GM23248 (cell line): Measurements from ENCODE around the gene TLK2. TPM values are rescaled to one million over a fixed set of nuclear protein-coding genes. Genes with fewer than 3 reads are reported as not detected.
"Not testable (repeated sequence)": the region's sequence is repeated elsewhere in the genome, so short reads cannot be mapped to it uniquely, and the experiment has no call there.

Experiments
- DNase-seq: peaks from one replicate; pipeline ENCODE4 v3.0.0-alpha.2; 2015
- H2AFZ ChIP-seq: fragments of 200-600 bp; sonication (generic); 2 replicates; pipeline ENCODE4 v1.6.1; 2016; ENCODE audit warnings: antibody characterized with exemption
- H3F3A ChIP-seq: fragments of 200-600 bp; sonication (generic); 2 replicates; pipeline ENCODE4 v1.6.1; 2016; ENCODE audit warnings: mild to moderate bottlenecking, antibody characterized with exemption, mixed run types; ENCODE audit not compliant: insufficient read depth
- H3K27ac ChIP-seq: fragments of 200-600 bp; sonication (generic); 2 replicates; pipeline ENCODE4 v1.5.1; 2016; ENCODE audit warnings: mild to moderate bottlenecking
- H3K27me3 ChIP-seq: fragments of 200-600 bp; sonication (generic); replicated peaks from 2 replicates; pipeline ENCODE4 v1.6.1; 2016; ENCODE audit warnings: mild to moderate bottlenecking; ENCODE audit not compliant: insufficient read depth
- H3K36me3 ChIP-seq: fragments of 200-600 bp; sonication (generic); 2 replicates; pipeline ENCODE4 v1.6.1; 2016; ENCODE audit warnings: low read depth, mild to moderate bottlenecking
- H3K4me1 ChIP-seq: fragments of 200-600 bp; sonication (generic); 2 replicates; pipeline ENCODE4 v1.6.1; 2016; ENCODE audit warnings: mild to moderate bottlenecking; ENCODE audit not compliant: insufficient read depth
- H3K4me2 ChIP-seq: fragments of 200-600 bp; sonication (generic); one replicate; pipeline ENCODE4 v1.6.1; 2016; ENCODE audit warnings: mild to moderate bottlenecking; ENCODE audit not compliant: unreplicated experiment
- H3K4me3 ChIP-seq: fragments of 200-600 bp; sonication (generic); 2 replicates; pipeline ENCODE4 v1.5.1; 2016; ENCODE audit warnings: mild to moderate bottlenecking
- H3K79me2 ChIP-seq: fragments of 200-600 bp; sonication (generic); 2 replicates; pipeline ENCODE4 v1.6.1; 2016; ENCODE audit warnings: mild to moderate bottlenecking; ENCODE audit not compliant: insufficient read depth
- H3K9ac ChIP-seq: fragments of 200-600 bp; sonication (generic); 2 replicates; pipeline ENCODE4 v1.6.1; 2016; ENCODE audit warnings: mild to moderate bottlenecking
- H3K9me2 ChIP-seq: fragments of 200-600 bp; sonication (generic); 2 replicates; pipeline ENCODE4 v1.6.1; 2016; ENCODE audit warnings: mixed run types, mild to moderate bottlenecking, moderate library complexity; ENCODE audit not compliant: insufficient read depth
- H3K9me3 ChIP-seq: fragments of 200-600 bp; sonication (generic); one replicate; pipeline ENCODE4 v1.6.1; 2017; ENCODE audit warnings: low read depth
- H4K20me1 ChIP-seq: fragments of 200-600 bp; sonication (generic); 2 replicates; pipeline ENCODE4 v1.6.0; 2016; ENCODE audit not compliant: insufficient read depth
- EZH2 ChIP-seq: fragments of 200-600 bp; sonication (generic); IDR thresholded peaks from 2 replicates; pipeline ENCODE4 v1.6.1; 2018; ENCODE audit warnings: antibody characterized with exemption, mild to moderate bottlenecking; ENCODE audit not compliant: insufficient read depth, poor library complexity, severe bottlenecking
- EZH2phosphoT487 ChIP-seq: fragments of 200-600 bp; sonication (generic); IDR thresholded peaks from 2 replicates; pipeline ENCODE4 v1.6.1; 2018; ENCODE audit warnings: antibody characterized with exemption, moderate library complexity, mild to moderate bottlenecking, low read depth; ENCODE audit not compliant: insufficient read depth
- WGBS, 2 experiments: methylation state at CpG; one replicate each; pipeline ENCODE4 v1.1.6; 2015 to 2017; ENCODE audit warnings: low lambda C conversion rate in 2 of 2, low coverage in 1 of 2; ENCODE audit errors: missing lambda C conversion rate in 2 of 2; 5-methylcytosine and 5-hydroxymethylcytosine counted together
- in situ Hi-C: fragments of 300-500 bp; cut with MboI; formaldehyde crosslinking; loops from 2 replicates; pipeline ENCODE4 v1.15.0; 2020
- polyA plus RNA-seq: library from polyadenylated mRNA; unstranded; fragments of >200 nt; fragmentation: Nextera tagmentation; extraction: Ambion mirVana; gene quantifications from 2 replicates; pipeline ENCODE4 v1.2.1, GENCODE V29; 2016
- total RNA-seq: library from RNA; depleted of rRNA; stranded (reverse); fragments of >200 nt; shearing (Covaris generic); gene quantifications from 2 replicates; pipeline ENCODE4 v1.2.3, GENCODE V29; 2014

TLK2 gene
- total and polyA plus RNA-seq, 2 experiments from 2014 or later, result 12.6 to 37.9 TPM

- no peak for DNase-seq
- in situ Hi-C loops, result no loop called here
- peaks cover 57% of the 10 kb centered on the region for H3K36me3 ChIP-seq
Measured at GRCh38 chr17:62611728-62612127, 133.1 kb downstream of the TLK2 start.

GRCh38 chr17:62612289-62612688, 133.7 kb downstream of the TLK2 start:
- Histone ChIP-seq H3K79me2 (0 out of 2 replicates have a peak, but pooled peaks cover 12% of the 10 kb centered on the region), H3F3A (peaks cover 34% of the 10 kb centered on the region), H3K9ac (peak overlapping the region; percentile 84; the same call in 1 of the 2 replicates), H3K27ac (peak overlapping the region; percentile 92), H3K36me3 (peaks cover 53% of the 10 kb centered on the region), H3K4me1 (peaks cover 29% of the 10 kb centered on the region)
- H3K27me3 ChIP-seq, in situ Hi-C loops, H3K9me3 ChIP-seq, H3K9me2 ChIP-seq, H3K4me2 ChIP-seq, H4K20me1 ChIP-seq, H2AFZ ChIP-seq, H3K4me3 ChIP-seq, DNase-seq: not testable (repeated sequence)
- 93 to 96% methylated on average over 12 of the region's 12 CpGs for WGBS, 2 experiments

More at GRCh38 chr17:62611728-62612127, 133.1 kb downstream of the TLK2 start:
- 89 to 90% methylated on average over 8 of the region's 8 CpGs for WGBS, 2 experiments
- no peak overlapping the region for H3K9ac ChIP-seq
- no peak overlapping the region for H2AFZ ChIP-seq
- no peaks in the 10 kb centered on the region for H4K20me1 ChIP-seq
- H3K9me2 ChIP-seq, result no peaks in the 10 kb centered on the region
- H3K4me2 ChIP-seq, result no peak overlapping the region
- no peak overlapping the region for H3K4me3 ChIP-seq
- 0 out of 2 replicates have a peak overlapping the region, but pooled peaks have one; percentile 92 for H3K27ac ChIP-seq
- peaks cover 34% of the 10 kb centered on the region for H3F3A ChIP-seq
- H3K4me1 ChIP-seq, result peaks cover 26% of the 10 kb centered on the region
- no peaks in the 10 kb centered on the region for H3K9me3 ChIP-seq
- TF ChIP-seq EZH2phosphoT487, result no peak
- TF ChIP-seq EZH2, result no peak
- peaks cover 17% of the 10 kb centered on the region; the same call in 1 of the 2 replicates for H3K79me2 ChIP-seq
- no peaks in the 10 kb centered on the region for H3K27me3 ChIP-seq

GRCh38 chr17:62613095-62613494, 134.5 kb downstream of the TLK2 start:
- Histone ChIP-seq H3F3A (peaks cover 34% of the 10 kb centered on the region), H3K4me3 (peak overlapping the region; percentile 47), H3K4me1 (peaks cover 31% of the 10 kb centered on the region), H3K36me3 (peaks cover 47% of the 10 kb centered on the region), H3K79me2 (0 out of 2 replicates have a peak, but pooled peaks cover 12% of the 10 kb centered on the region), H3K9ac (peak overlapping the region; percentile 84), H3K27ac (peak overlapping the region; percentile 92), H3K4me2 (peak overlapping the region; percentile 24)
- in situ Hi-C loops, H3K9me2 ChIP-seq, H4K20me1 ChIP-seq, H3K9me3 ChIP-seq, H3K27me3 ChIP-seq, H2AFZ ChIP-seq: not testable (repeated sequence)
- DNase-seq, result peak; percentile 61
- 30% methylated on average over 4 of the region's 4 CpGs for WGBS, 2 experiments

GRCh38 chr17:62614142-62614541, 135.5 kb downstream of the TLK2 start:
- peaks cover 34% of the 10 kb centered on the region for H3F3A ChIP-seq
- H3K4me1 ChIP-seq, result peaks cover 31% of the 10 kb centered on the region
- no peaks in the 10 kb centered on the region for H3K27me3 ChIP-seq
- H3K9me2 ChIP-seq, result no peaks in the 10 kb centered on the region
- H3K9me3 ChIP-seq, result no peaks in the 10 kb centered on the region
- peak overlapping the region; percentile 24 for H3K4me2 ChIP-seq
- 1 to 4% methylated on average over 6 of the region's 6 CpGs for WGBS, 2 experiments
- H3K27ac ChIP-seq, result peak overlapping the region; percentile 92
- in situ Hi-C loops, result no loop called here
- TF ChIP-seq EZH2phosphoT487 (no peak), EZH2 (no peak)
- peak; percentile 94 for DNase-seq
- peak overlapping the region; percentile 11; the same call in 1 of the 2 replicates for H3K4me3 ChIP-seq
- no peaks in the 10 kb centered on the region for H4K20me1 ChIP-seq
- H3K79me2 ChIP-seq, result 0 out of 2 replicates have a peak, but pooled peaks cover 7% of the 10 kb centered on the region
- H3K9ac ChIP-seq, result peak overlapping the region; percentile 84
- H2AFZ ChIP-seq, result no peak overlapping the region
- peaks cover 38% of the 10 kb centered on the region for H3K36me3 ChIP-seq

- Histone ChIP-seq H3F3A (peaks cover 30% of the 10 kb centered on the region), H3K79me2 (no peaks in the 10 kb centered on the region), H3K4me3 (no peak overlapping the region), H3K4me2 (no peak overlapping the region), H3K4me1 (peaks cover 31% of the 10 kb centered on the region), H3K9me2 (no peaks in the 10 kb centered on the region), H3K36me3 (peaks cover 25% of the 10 kb centered on the region; the same call in 1 of the 2 replicates), H3K27me3 (no peaks in the 10 kb centered on the region), H2AFZ (no peak overlapping the region), H4K20me1 (no peaks in the 10 kb centered on the region), H3K27ac (no peak overlapping the region; the same call in 1 of the 2 replicates), H3K9me3 (no peaks in the 10 kb centered on the region), H3K9ac (no peak overlapping the region)
- WGBS, 2 experiments, result 89 to 99% methylated on average over 4 of the region's 4 CpGs
- TF ChIP-seq EZH2phosphoT487 (no peak), EZH2 (no peak)
- in situ Hi-C loops, result no loop called here
- no peak for DNase-seq
Measured at GRCh38 chr17:62615503-62615902, 136.9 kb downstream of the TLK2 start.
